ENCODE measurements around the gene AFF2. TPM values are rescaled to one million over a fixed set of nuclear protein-coding genes. Genes with fewer than 3 reads are reported as not detected.
"Not testable (repeated sequence)": the region's sequence is repeated elsewhere in the genome, so short reads cannot be mapped to it uniquely, and the experiment has no call there.

The AFF2 gene
- total RNA-seq, 1 donor, result not detected

- DNase-seq (ENCODE audit: low read depth), result peak; percentile 1
- no peak overlapping the region for H3K4me3 ChIP-seq (ENCODE audit: low read depth, low read length)
- TF ChIP-seq CTCF (IDR thresholded peaks at IDR 0.05; ENCODE audit: insufficient read depth, low read depth, low read length), result no peak
Measured at GRCh38 chrX:148659481-148659880, 159.1 kb downstream of the AFF2 start.

- DNase-seq (ENCODE audit: low read depth), result peak; percentile 4
- no peak overlapping the region for H3K4me3 ChIP-seq (ENCODE audit: low read depth, low read length)
- TF ChIP-seq CTCF (IDR thresholded peaks at IDR 0.05; ENCODE audit: insufficient read depth, low read depth, low read length), result no peak
Measured at GRCh38 chrX:148661035-148661434, 160.6 kb downstream of the AFF2 start.

GRCh38 chrX:148662014-148662413, 161.6 kb downstream of the AFF2 start:
- no peak overlapping the region for H3K4me3 ChIP-seq (ENCODE audit: low read depth, low read length)
- DNase-seq (ENCODE audit: low read depth), result no peak
- no peak for TF ChIP-seq CTCF (IDR thresholded peaks at IDR 0.05; ENCODE audit: insufficient read depth, low read depth, low read length)

- no peak for TF ChIP-seq CTCF (IDR thresholded peaks at IDR 0.05; ENCODE audit: insufficient read depth, low read depth, low read length)
- H3K4me3 ChIP-seq (ENCODE audit: low read depth, low read length), result no peak overlapping the region
- DNase-seq (ENCODE audit: low read depth), result no peak
Measured at GRCh38 chrX:148664171-148664570, 163.8 kb downstream of the AFF2 start.

GRCh38 chrX:148664995-148665394, 164.6 kb downstream of the AFF2 start:
- no peak for TF ChIP-seq CTCF (IDR thresholded peaks at IDR 0.05; ENCODE audit: insufficient read depth, low read depth, low read length)

GRCh38 chrX:148669175-148669574, 168.8 kb downstream of the AFF2 start:
- DNase-seq (ENCODE audit: low read depth); H3K4me3 ChIP-seq (ENCODE audit: low read depth, low read length): not testable (repeated sequence)

More at GRCh38 chrX:148664995-148665394, 164.6 kb downstream of the AFF2 start:
- H3K4me3 ChIP-seq (ENCODE audit: low read depth, low read length), result no peak overlapping the region
- DNase-seq (ENCODE audit: low read depth), result no peak

GRCh38 chrX:148670277-148670676, 169.9 kb downstream of the AFF2 start:
- no peak for TF ChIP-seq CTCF (IDR thresholded peaks at IDR 0.05; ENCODE audit: insufficient read depth, low read depth, low read length)
- DNase-seq (ENCODE audit: low read depth), result peak; percentile 3
- no peak overlapping the region for H3K4me3 ChIP-seq (ENCODE audit: low read depth, low read length)
